ENCODE data around the gene ZNF774.
A peak's percentile ranks its signal among the peaks of the same experiment; 100 is the strongest.
"Not testable (repeated sequence)": the region's sequence is repeated elsewhere in the genome, so short reads cannot be mapped to it uniquely, and the experiment has no call there.

ZNF774 gene

GRCh38 chr15:90344662-90345061 lies 7.4 kb upstream of the ZNF774 start:
- no peak for TF ChIP-seq CTCF (IDR thresholded peaks at IDR 0.05; ENCODE audit: borderline replicate concordance, insufficient read depth, low read depth, low read length)

GRCh38 chr15:90345857-90346256 lies 6.2 kb upstream of the ZNF774 start:
- no peak for TF ChIP-seq CTCF (IDR thresholded peaks at IDR 0.05; ENCODE audit: borderline replicate concordance, insufficient read depth, low read depth, low read length)
- H3K4me3 ChIP-seq (ENCODE audit: low read depth, low read length), result no peak overlapping the region

More at GRCh38 chr15:90344662-90345061, 7.4 kb upstream of the ZNF774 start:
- H3K4me3 ChIP-seq (ENCODE audit: low read depth, low read length), result no peak overlapping the region

GRCh38 chr15:90347431-90348065 lies 4.5 kb upstream of the ZNF774 start:
- H3K4me3 ChIP-seq (ENCODE audit: low read depth, low read length), result not testable (repeated sequence)

GRCh38 chr15:90348456-90348855 lies 3.6 kb upstream of the ZNF774 start:
- TF ChIP-seq CTCF (IDR thresholded peaks at IDR 0.05; ENCODE audit: borderline replicate concordance, insufficient read depth, low read depth, low read length), result no peak
- H3K4me3 ChIP-seq (ENCODE audit: low read depth, low read length), result no peak overlapping the region

GRCh38 chr15:90349072-90349471 lies 3.0 kb upstream of the ZNF774 start:
- no peak for TF ChIP-seq CTCF (IDR thresholded peaks at IDR 0.05; ENCODE audit: borderline replicate concordance, insufficient read depth, low read depth, low read length)
- no peak overlapping the region for H3K4me3 ChIP-seq (ENCODE audit: low read depth, low read length)

- TF ChIP-seq CTCF (IDR thresholded peaks at IDR 0.05; ENCODE audit: borderline replicate concordance, insufficient read depth, low read depth, low read length), result no peak
- H3K4me3 ChIP-seq (ENCODE audit: low read depth, low read length), result no peak overlapping the region
Measured at GRCh38 chr15:90349821-90350220, 2.3 kb upstream of the ZNF774 start.

- TF ChIP-seq CTCF (IDR thresholded peaks at IDR 0.05; ENCODE audit: borderline replicate concordance, insufficient read depth, low read depth, low read length), result no peak
- peak overlapping the region; percentile 57 for H3K4me3 ChIP-seq (ENCODE audit: low read depth, low read length)
Measured at GRCh38 chr15:90351479-90352106, 491 bp upstream of the ZNF774 start.
